Muscle layer of duodenum (tissue), 2 donors: ENCODE measurements around the gene CDK14.

ENCODE experiments used
- H3K27ac ChIP-seq: one replicate; pipeline ENCODE4 v1.7.0; 2013; ENCODE audit warnings: mild to moderate bottlenecking, low read length
- H3K27me3 ChIP-seq: one replicate; pipeline ENCODE4 v1.7.0; 2013; ENCODE audit warnings: low read depth, mild to moderate bottlenecking, control low read depth, low read length
- H3K36me3 ChIP-seq, 2 donors: one replicate each; pipeline ENCODE4 v1.7.0; 2013; ENCODE audit warnings: low read length in 2 of 2, control low read depth in 1 of 2, mild to moderate bottlenecking in 1 of 2; ENCODE audit not compliant: insufficient read depth in 2 of 2, control insufficient read depth in 1 of 2
- H3K4me1 ChIP-seq, 2 donors: one replicate each; pipeline ENCODE4 v1.7.0; 2013; ENCODE audit warnings: low read length in 2 of 2, mild to moderate bottlenecking in 2 of 2, control low read depth in 1 of 2, moderate library complexity in 1 of 2; ENCODE audit not compliant: insufficient read depth in 2 of 2, control insufficient read depth in 1 of 2
- H3K4me3 ChIP-seq, 2 donors: one replicate each; pipeline ENCODE4 v1.7.0; 2013; ENCODE audit warnings: low read length in 2 of 2, low read depth in 1 of 2, mild to moderate bottlenecking in 1 of 2
- H3K9me3 ChIP-seq, 2 donors: one replicate each; pipeline ENCODE4 v1.7.0; 2013; ENCODE audit warnings: low read length in 2 of 2, control low read depth in 1 of 2, mild to moderate bottlenecking in 1 of 2; ENCODE audit not compliant: control insufficient read depth in 1 of 2
- donor health status: healthy.

Gene CDK14

GRCh38 chr7:91201442-91202113 is 605.5 kb downstream of the CDK14 start:
- Histone ChIP-seq H3K9me3 (no peaks in the 10 kb centered on the region), H3K27me3 (no peaks in the 10 kb centered on the region), H3K4me1 (no peaks in the 10 kb centered on the region), H3K4me3 (no peak overlapping the region), H3K27ac (no peak overlapping the region), H3K36me3 (no peaks in the 10 kb centered on the region)

GRCh38 chr7:91206361-91206960 is 610.3 kb downstream of the CDK14 start:
- H3K4me1 ChIP-seq, result no peaks in the 10 kb centered on the region
- no peaks in the 10 kb centered on the region for H3K27me3 ChIP-seq

GRCh38 chr7:91212582-91212981 is 616.5 kb downstream of the CDK14 start:
- H3K27ac ChIP-seq, result no peak overlapping the region
- no peaks in the 10 kb centered on the region for H3K9me3 ChIP-seq
- H3K27me3 ChIP-seq, result no peaks in the 10 kb centered on the region
- H3K4me3 ChIP-seq, result no peak overlapping the region
- H3K4me1 ChIP-seq, result no peaks in the 10 kb centered on the region
- no peaks in the 10 kb centered on the region for H3K36me3 ChIP-seq

More at GRCh38 chr7:91206361-91206960, 610.3 kb downstream of the CDK14 start:
- Histone ChIP-seq H3K4me3 (no peak overlapping the region), H3K27ac (no peak overlapping the region), H3K36me3 (no peaks in the 10 kb centered on the region), H3K9me3 (no peaks in the 10 kb centered on the region)

- H3K27ac ChIP-seq, result no peak overlapping the region
- no peaks in the 10 kb centered on the region for H3K27me3 ChIP-seq
- H3K4me1 ChIP-seq, result no peaks in the 10 kb centered on the region
- no peaks in the 10 kb centered on the region for H3K36me3 ChIP-seq
- no peak overlapping the region for H3K4me3 ChIP-seq
- no peaks in the 10 kb centered on the region for H3K9me3 ChIP-seq
Measured at GRCh38 chr7:91226411-91226810, 630.3 kb downstream of the CDK14 start.

- H3K36me3 ChIP-seq, result no peaks in the 10 kb centered on the region
- no peaks in the 10 kb centered on the region for H3K9me3 ChIP-seq
- H3K4me3 ChIP-seq, result no peak overlapping the region
Measured at GRCh38 chr7:91228327-91228726, 632.2 kb downstream of the CDK14 start.

GRCh38 chr7:91228927-91229558 is 632.9 kb downstream of the CDK14 start:
- H3K36me3 ChIP-seq, result no peaks in the 10 kb centered on the region
- H3K9me3 ChIP-seq, result no peaks in the 10 kb centered on the region
- no peaks in the 10 kb centered on the region for H3K4me1 ChIP-seq
- H3K27ac ChIP-seq, result no peak overlapping the region
- H3K4me3 ChIP-seq, result no peak overlapping the region
- no peaks in the 10 kb centered on the region for H3K27me3 ChIP-seq

More at GRCh38 chr7:91228327-91228726, 632.2 kb downstream of the CDK14 start:
- Histone ChIP-seq H3K4me1 (no peaks in the 10 kb centered on the region), H3K27ac (no peak overlapping the region), H3K27me3 (no peaks in the 10 kb centered on the region)

- H3K27ac ChIP-seq, result no peak overlapping the region
- no peaks in the 10 kb centered on the region for H3K4me1 ChIP-seq
- H3K9me3 ChIP-seq, result no peaks in the 10 kb centered on the region
- no peaks in the 10 kb centered on the region for H3K27me3 ChIP-seq
- no peak overlapping the region for H3K4me3 ChIP-seq
- no peaks in the 10 kb centered on the region for H3K36me3 ChIP-seq
Measured at GRCh38 chr7:91230100-91230499, 634.0 kb downstream of the CDK14 start.

GRCh38 chr7:91230503-91230902 is 634.4 kb downstream of the CDK14 start:
- Histone ChIP-seq H3K4me3 (no peak overlapping the region), H3K27ac (no peak overlapping the region), H3K36me3 (no peaks in the 10 kb centered on the region), H3K9me3 (no peaks in the 10 kb centered on the region), H3K4me1 (no peaks in the 10 kb centered on the region), H3K27me3 (no peaks in the 10 kb centered on the region)

GRCh38 chr7:91233212-91233611 is 637.1 kb downstream of the CDK14 start:
- no peaks in the 10 kb centered on the region for H3K36me3 ChIP-seq
- no peaks in the 10 kb centered on the region for H3K9me3 ChIP-seq
- no peaks in the 10 kb centered on the region for H3K27me3 ChIP-seq
- no peak overlapping the region for H3K27ac ChIP-seq
- H3K4me1 ChIP-seq, result no peaks in the 10 kb centered on the region
- no peak overlapping the region for H3K4me3 ChIP-seq

- Histone ChIP-seq H3K27me3 (no peaks in the 10 kb centered on the region), H3K4me1 (no peaks in the 10 kb centered on the region), H3K27ac (no peak overlapping the region), H3K4me3 (no peak overlapping the region), H3K36me3 (no peaks in the 10 kb centered on the region), H3K9me3 (no peaks in the 10 kb centered on the region)
Measured at GRCh38 chr7:91235211-91235832, 639.2 kb downstream of the CDK14 start.

GRCh38 chr7:91239171-91239604 is 643.1 kb downstream of the CDK14 start:
- Histone ChIP-seq H3K27ac (no peak overlapping the region), H3K4me1 (no peaks in the 10 kb centered on the region), H3K27me3 (no peaks in the 10 kb centered on the region), H3K9me3 (no peaks in the 10 kb centered on the region), H3K4me3 (no peak overlapping the region), H3K36me3 (no peaks in the 10 kb centered on the region)
